Measurements from ENCODE around the gene ADAMTS4.

DNA sequence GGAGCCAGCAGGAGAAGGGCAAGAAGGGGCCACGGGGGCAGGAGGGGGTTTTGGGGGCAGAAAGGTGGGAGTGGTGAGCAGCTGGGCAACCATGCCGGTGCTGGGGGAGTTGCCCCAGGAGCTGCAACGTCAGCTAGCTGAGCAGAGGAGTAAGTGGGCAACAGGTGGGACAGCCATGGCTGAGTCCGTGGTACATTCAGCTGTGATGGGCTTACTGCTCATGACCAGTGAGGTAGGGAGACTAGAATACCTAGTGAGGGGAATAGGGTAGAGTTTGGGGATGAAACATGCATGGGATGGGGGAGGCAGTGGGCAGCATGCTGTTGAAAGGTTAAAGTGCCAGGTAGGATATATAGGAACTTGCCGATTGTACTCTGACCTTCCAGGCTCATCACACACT lies 37.2 kb downstream of the ADAMTS4 start:
- TF ChIP-seq, protein P1, sequence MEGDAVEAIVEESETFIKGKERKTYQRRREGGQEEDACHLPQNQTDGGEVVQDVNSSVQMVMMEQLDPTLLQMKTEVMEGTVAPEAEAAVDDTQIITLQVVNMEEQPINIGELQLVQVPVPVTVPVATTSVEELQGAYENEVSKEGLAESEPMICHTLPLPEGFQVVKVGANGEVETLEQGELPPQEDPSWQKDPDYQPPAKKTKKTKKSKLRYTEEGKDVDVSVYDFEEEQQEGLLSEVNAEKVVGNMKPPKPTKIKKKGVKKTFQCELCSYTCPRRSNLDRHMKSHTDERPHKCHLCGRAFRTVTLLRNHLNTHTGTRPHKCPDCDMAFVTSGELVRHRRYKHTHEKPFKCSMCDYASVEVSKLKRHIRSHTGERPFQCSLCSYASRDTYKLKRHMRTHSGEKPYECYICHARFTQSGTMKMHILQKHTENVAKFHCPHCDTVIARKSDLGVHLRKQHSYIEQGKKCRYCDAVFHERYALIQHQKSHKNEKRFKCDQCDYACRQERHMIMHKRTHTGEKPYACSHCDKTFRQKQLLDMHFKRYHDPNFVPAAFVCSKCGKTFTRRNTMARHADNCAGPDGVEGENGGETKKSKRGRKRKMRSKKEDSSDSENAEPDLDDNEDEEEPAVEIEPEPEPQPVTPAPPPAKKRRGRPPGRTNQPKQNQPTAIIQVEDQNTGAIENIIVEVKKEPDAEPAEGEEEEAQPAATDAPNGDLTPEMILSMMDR (IDR thresholded peaks at IDR 0.05), result no peak
- TF ChIP-seq EZH2 (IDR thresholded peaks at IDR 0.05; ENCODE audit: borderline replicate concordance, insufficient read depth, low read depth, low read length, poor library complexity, severe bottlenecking), result no peak

Measured in B cell (primary cell).